RKO (cell line): ENCODE measurements around the gene USP15.
A peak's percentile ranks its signal among the peaks of the same experiment; 100 is the strongest.

Source experiments
- DNase-seq: peaks from one replicate; pipeline ENCODE4 v3.0.0-alpha.2; 2016; ENCODE audit warnings: low spot score

The USP15 gene

DNA sequence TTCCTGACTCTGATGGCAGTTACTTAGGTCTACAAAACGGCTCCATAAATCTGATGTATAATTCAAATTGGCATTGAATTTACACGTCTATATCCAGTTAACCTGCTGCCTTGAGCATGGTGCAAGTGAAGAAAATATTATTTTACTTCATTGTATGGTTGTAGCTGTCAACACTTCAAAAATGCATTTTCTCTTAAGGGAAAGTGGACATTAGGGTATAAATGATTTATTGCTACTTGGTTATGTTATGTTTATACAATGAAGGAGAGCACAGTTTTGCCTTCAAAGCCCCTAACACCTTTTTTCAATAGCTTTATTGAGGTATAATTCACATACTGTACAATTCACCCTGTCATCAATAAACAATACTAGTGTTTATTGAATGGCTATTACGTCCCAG is 2.0 kb upstream of the USP15 start:
- DNase-seq, result no peak

DNA sequence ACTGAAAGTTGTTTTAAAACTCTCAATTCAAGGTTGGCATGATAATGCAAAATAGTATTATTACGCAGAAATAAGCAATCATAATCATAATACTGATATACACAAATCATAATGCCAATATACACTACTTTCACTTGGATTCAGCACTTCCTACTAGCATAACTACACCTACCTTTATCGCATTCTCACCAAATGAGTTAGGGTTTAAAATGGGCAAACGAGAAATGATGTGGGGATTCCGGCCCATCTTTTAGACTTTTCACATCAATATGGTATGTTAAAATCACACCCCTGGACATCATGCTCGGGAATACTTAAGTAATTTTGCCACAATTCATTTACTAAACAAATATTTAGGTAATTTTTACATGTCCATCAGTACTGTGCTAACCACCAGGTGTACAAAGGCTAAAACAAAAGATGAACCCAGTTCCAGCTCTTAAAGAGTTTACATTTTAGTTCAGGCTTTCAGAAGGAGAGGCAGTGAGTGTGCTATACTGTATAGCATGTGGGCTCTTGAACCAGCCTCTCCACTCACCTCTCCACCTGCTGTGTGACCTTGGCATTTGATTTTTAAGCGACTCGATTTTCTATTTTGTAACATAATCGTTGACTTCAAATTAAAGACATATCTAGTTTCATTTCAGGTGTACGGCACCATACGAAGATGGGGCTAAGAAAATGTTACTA is 1.1 kb upstream of the USP15 start:
- DNase-seq, result peak; percentile 46

DNA sequence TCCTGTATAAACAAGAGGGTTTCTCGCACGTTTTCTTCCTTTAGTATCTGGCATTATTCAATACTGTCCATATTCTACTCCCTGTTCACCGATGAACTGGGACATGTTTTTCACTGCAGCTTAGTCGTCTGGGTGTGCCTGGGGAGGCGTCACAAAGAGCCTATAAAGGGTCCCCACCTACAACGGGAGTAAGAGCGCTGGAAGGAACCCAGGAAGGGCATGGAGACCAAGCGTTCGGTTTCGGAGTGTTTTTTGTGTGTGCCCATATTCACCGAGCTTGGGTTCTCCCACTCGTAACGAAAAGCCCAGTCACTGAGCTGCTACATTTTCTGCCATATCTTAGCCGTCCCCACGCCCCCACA is 592 bp upstream of the USP15 start:
- DNase-seq, result no peak

DNA sequence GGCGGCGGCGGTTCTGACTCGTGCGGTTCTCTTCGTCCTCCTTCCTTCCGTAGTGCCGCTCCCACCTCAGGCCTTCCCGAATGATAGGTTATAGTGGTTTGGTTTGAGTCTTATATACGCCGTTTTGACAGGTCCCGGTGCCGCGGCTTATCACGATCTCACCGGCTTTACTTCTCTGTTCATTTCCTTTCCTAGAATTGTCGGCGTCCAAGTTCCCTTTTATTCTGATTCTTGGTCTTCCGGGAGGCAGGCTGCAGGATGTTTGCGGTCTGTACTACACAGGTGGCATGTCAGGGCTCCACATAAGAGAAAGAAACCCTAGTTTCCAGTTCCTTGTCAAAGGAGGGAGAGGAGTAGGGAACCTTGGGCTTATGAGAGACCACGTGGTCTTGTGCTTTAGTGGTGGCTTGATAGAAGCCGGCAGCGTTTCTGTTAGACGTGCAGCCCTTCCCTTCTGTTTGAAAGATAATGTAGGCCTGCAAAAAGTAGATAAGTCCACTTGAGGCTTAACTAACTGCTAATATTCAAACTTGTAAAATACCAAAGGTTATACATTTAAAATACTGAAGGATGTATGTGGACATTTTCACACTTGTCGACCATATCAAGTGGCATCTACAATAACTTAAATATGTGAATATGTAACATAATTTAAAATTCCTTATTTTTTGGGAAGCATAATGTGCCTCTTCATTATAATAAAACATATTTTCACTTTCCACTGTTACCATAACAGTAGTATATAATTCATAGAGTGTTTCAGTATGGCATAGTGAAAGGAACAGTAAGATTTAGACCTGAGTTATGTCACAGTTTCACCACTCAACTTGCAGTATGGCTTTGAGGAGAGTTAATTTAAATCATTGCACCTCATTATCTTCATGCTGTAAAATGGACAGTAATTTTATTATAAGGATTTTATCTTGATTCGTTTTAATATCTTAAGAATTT is 804 bp downstream of the USP15 start:
- peak; percentile 76 for DNase-seq

DNA sequence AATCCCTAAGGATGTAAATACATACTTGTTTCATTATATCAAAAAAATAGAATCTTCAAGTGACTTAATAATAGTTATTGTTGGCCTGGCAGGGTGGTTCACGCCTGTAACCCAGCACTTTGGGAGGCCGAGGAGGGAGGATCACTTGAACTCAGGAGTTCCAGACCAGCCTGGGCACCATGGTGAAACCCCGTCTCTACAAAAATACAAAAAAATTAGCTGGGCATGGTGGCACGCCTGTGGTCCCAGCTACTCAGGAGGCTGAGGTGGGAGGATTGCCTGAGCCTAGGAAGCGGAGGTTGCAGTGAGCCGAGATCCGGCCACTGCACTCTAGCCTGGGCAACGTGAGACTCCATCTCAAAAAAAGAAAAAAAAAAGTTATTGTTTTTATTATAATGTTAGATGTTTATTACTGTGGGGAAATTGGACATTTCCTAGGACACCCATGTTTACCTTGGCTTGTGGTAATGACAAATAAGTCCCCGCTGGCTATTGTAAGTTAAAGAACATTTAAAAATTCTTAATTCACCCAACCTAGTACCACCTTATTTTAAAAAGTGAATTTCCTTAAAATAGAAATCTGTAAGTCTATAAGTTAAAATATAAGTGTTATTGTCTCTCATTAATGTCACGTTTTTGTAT is 1.8 kb downstream of the USP15 start:
- DNase-seq, result no peak

DNA sequence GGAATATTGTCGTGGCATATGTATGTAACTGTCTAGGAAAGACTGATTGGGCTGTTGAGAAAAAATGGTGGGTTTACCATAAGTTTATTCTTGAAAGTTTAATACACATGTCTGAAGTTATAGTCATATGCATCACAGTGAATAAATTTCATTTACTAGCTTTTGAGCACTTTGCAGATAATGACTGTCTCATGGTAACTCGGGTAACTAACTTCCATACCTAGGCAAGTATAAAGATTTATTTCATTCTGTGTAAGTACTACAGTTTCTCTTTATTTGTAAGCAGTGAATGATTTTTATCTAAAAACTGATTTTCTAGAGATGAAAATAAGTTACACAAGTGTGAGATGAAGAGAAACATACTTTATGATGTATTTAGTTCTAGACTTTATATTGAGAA is 3.0 kb downstream of the USP15 start:
- DNase-seq, result no peak

DNA sequence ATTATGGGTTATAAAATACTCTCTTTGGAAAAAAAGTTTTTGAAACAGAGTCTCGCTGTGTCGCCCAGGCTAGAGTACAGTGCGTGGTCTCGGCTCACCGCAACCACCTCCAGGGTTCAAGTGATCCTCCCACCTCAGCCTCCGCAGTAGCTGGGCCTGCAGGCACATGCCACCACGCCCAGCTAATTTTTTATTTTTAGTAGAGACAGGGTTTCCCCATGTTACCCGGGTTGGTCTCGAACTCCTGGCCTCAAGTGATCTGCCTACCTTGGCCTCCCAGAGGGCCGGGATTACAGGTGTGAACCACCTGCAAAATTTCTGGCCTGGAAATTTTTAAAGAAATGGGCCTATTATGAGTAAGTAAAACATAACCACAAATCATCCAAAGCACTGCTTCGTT is 3.8 kb downstream of the USP15 start:
- DNase-seq, result no peak

DNA sequence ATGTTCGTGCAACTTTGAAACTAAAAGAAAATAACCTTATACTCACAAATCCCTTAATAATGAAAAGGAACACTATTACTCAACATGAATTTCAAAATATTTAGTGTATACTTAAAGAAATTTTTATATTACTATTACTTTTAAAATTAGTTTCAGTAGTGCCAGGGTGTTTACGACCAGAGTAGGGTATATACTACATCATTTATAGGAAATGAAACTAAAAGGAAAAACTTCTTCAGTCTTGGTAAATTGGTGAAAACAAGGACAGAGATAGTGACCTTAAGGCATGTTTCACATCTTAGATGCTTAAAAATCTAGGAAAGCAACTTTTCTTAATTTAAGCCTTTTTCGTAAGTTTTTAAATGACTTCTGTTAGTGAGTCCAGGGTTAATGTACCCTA is 4.5 kb downstream of the USP15 start:
- no peak for DNase-seq

DNA sequence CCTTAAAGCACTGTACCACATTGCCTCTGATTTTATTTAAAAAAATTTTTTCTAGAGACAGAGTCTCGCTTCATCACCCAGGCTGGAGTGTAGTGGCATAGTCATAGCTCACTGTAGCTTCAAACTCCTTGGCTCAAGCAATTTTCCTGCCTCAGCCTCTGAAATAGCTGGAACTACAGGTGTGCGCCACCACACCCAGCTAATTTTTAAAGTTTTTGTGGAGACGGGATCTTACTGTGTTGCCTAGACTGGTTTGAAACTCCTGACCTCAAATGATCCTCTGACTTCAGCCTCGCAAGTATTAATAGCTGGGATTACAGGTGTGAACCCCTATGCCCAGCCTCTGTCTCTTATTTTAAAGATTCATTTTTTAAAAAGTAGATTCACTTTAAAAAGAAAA is 5.3 kb downstream of the USP15 start:
- DNase-seq, result no peak

DNA sequence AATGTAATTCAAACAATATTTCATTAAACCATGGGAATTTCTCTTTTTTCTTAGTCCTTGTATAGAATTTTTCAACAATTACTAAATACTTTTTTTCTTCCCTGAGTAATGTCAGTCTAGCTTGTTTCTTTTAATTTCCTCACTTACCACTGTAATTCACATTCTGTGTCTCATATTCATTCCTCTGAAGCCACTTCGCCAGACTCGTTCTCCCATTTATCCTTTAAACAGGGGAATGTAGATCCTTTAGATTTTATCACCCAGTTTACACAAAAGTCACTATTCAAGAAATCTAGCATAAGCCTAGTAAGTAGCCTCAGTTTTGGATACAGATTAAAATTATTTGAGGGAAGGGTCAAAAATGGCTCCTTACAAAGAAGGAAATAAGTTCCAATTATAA is 6.8 kb downstream of the USP15 start:
- no peak for DNase-seq

DNA sequence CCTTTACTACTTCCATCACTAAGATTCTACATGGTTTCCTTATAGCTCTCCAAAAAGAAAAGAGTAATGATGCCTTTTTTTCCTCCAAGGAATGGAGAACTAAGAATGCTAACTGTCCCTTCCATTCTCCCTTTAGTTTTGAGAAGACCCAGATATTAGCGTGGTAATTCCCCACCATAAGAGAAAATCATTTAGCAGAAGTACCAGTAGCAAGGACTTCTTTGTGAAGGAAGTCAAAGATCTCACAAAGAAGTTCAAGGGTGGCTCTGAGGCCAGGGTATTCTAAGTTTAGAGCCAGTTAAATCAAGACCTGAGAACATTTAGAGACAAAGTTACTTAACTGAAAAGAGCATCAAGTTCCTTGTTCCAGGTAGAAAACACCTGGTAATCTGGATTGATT is 7.3 kb downstream of the USP15 start:
- no peak for DNase-seq

DNA sequence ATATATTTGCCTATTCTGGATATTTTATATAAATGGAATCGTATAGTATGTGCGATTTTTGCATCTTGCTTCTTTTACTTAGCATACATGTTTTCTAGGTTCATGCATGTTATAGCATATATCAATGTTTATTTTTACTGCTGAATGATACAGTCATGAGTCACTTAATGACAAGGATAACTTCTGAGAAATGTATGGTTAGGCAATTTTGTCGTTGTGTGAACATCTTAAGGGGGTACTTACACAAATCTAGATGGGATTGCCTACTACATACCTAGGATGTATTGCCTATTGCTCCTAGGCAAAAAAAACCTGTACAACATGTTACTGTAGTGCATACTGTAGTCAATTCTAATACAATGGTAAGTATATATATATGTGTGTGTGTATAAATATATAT is 8.8 kb downstream of the USP15 start:
- DNase-seq, result peak; percentile 59

DNA sequence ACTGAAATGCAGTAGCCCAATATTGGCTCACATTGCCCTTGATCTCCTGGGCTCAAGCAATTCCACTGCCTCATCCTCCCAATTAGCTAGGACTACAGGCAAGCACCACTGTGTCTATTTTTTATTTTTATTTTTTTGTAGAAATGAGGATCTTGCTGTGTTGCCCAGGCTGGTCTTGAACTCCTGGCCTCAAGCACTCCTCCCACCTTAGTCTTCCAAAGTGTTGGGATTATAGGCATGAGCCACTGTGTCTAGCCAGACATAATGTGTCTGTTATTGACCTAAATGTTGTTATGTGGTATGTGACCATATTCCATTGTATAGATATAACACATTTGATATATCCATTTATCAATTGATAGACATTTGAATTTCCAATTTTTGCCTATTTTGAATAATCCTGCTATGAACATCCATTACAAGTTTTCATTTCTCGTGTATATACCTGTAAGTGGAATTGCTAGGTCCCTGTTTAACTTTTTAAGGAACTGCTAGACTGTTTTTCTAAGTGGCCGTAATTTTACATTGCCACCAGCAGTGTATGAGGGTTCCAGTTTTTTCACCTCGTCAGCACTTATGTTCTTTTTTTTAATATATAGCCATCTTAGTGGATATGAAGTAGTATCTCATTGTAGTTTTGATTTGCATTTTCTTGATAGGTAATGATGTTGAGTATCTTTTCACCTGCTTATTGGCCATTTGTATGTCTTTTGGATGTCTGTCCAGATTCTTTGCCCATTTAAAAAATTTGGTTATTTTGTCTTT is 9.4 kb downstream of the USP15 start:
- no peak for DNase-seq

DNA sequence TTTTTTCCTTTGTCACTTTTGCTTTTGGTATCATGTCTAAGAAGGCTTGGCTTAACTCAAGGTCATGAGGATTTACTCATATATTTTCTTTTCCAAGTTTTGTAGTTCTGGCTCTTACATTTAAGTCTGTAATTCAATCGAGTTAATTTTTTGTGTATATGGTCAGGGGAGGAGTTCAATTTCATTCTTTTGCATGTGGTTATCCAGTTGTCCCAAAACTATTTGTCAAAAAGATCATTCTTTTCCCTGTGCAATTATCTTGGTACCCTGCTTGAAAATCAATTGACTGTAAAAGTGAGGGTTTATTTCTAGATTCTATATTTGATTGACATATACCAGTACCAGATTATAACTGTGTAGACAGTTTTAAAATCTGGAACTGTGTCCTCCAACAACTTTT is 10.2 kb downstream of the USP15 start:
- DNase-seq, result no peak

DNA sequence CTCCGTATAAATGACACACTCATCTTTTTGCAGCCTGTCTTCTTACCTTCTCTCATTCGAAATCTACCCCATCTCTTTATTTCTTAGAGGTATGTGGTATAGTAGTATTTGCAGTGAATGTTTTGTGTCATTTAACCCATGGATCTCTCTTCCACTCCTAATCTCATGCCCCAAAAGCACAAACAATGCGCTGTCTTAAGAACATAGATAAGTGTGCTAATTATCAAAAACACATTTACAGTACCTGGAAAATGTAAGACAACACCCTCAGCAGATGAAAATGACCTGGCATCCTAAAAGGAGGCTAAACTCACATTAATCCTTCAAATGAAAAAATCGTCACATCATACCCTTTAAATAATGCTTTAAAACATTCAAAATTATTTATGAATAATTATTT is 10.7 kb downstream of the USP15 start:
- DNase-seq, result no peak

DNA sequence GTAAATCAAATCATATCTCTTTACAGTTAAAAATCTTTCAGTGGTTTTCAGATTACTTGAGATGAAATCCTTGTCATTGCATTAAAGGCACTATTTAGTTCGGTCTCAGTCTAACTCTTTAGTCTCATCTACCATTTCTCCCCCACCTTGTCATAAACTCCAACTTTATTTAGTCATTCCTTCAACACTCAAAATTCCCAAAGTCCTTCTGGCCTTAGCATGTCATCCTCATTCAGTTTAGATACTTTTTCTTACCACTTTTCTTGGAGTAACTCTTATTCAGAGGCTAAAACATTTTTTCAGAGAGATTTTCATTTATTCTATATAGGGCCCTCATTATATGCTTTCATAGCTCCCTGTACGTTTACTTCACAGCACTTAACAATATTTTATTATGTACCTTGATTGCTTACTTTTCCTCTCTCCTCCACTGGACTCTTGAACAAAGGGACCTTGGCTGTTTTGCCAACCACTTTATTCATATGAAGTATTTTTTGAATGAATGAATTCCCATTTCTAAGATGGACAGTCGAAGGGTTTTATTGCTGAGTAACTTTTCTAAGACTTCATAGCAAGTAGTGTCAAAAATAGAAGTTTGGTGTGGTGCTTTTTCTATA is 12.8 kb downstream of the USP15 start:
- no peak for DNase-seq

DNA sequence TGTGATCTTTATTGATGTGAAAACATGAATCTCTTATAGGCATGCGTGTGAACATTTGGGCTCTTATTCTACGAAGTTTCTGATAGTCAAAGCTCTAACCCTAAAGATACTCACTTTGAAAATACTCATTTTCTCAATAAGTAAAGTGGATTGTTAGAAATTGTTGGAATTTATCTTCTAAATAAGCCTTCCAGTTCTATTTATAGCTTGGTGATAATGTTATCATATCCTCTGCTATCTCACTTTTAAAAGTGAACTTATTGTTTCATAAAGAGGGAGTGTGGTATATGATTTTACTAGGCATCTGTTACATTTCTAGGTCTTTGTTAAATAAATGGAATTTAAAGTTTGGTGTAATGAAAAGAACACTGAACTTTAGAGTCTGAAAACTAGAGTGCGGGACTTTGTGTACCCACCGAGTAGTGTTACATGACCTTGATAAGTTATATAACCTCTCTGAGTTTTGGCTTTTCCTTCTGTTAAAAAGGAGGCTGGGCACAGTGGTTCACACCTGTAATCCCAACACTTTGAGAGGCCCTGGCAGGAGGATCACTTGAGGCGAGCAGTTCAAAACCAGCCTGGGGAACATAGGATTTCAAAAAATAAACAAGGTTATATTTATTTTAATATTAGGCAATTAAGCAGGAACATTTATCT is 13.6 kb downstream of the USP15 start:
- DNase-seq, result no peak

DNA sequence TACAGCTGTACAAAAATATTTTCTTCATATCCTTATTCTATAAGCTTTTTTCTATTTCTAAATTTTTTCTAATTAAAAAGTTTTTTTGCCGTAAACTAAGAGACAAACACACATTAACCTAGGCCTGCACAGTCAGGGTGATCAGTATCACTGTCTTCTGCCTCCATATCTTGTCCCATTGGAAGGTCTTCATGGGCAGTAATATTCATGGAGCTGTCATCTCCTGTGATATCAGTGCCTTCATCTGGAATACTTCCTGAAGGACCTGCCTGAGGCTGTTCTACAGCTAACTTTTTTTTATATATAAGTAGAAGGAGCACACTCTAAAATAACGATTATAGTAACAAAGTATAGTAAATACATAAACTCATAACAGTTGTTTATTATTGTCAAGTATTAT is 17.8 kb downstream of the USP15 start:
- DNase-seq, result no peak

DNA sequence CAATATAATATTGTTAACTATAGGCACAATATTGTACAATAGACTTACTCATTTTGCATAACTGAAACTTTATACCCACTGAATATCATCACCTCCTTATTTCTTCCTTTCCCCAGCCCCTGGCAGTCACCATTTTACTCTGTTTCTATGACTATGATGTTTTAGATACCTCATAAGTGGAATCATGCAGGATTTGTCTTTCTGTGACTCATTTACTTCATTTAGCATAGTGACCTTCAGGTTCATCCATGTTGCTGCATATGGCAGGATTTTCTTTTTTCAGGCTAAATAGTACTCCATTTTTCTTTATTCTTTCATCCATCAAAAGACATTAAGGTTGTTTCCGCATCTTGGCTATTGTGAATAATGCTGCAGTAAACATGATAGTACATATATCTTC is 18.9 kb downstream of the USP15 start:
- peak; percentile 36 for DNase-seq

DNA sequence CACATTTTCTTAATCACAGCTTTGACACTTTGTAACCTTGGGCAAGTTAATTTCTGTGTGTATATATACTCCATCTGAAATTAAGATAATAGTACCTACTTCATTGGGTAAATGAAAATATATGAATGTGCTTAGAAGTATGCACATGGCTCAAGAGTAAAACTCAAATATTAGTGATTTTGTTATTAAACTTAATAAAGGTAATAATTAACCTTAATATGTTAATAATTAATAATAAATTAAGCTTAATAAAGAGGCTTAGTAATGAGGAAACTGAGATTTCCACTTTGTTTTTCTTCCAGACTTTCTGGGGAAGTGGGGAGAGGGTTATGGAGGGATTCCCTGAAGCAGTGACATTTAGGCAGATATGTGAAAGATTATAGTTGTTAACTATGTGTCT is 19.8 kb downstream of the USP15 start:
- DNase-seq, result no peak

DNA sequence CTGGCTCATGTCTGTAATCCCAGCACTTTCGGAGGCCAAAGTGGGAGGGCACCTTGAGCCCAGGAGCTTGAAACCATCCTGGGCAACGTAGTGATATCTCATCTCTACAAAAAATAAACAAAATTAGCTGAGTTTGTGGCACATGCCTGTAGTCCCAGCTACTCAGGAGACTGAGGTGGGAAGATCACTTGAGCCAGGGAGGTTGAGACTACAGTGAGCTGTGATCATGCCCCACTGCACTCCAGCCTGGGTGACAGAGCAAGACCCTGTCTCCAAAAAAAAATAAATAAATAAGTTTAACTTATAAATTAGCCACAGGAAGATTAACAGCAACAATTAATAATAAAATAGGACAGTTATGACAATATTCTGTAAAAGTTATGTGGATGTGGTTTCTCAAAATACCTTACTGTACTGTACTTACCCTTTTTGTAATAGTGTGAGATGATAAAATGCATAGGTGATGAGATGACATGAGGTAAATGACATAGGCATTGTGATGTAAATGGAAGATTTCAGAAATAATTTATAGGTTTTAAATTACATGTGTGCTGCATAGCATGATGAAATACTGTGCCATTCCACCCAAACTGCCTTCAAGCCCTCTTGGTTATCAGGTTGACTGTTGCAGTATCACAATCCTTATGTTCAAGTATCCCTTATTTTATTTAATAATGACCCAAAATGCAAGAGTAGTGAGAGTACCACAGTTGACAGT is 22.0 kb downstream of the USP15 start:
- DNase-seq, result no peak
